ENCODE results near the gene TMEM132E.

The TMEM132E gene

GRCh38 chr17:34606763-34607162 is 27.4 kb downstream of the TMEM132E start:
- no peak for DNase-seq (ENCODE audit: low spot score)

- no peak for DNase-seq (ENCODE audit: low spot score)
Measured at GRCh38 chr17:34607917-34608316, 28.5 kb downstream of the TMEM132E start.

GRCh38 chr17:34609210-34609609 is 29.8 kb downstream of the TMEM132E start:
- no peak for DNase-seq (ENCODE audit: low spot score)

- no peak for DNase-seq (ENCODE audit: low spot score)
Measured at GRCh38 chr17:34610039-34610438, 30.7 kb downstream of the TMEM132E start.

GRCh38 chr17:34610506-34610905 is 31.1 kb downstream of the TMEM132E start:
- no peak for DNase-seq (ENCODE audit: low spot score)

- DNase-seq (ENCODE audit: low spot score), result no peak
Measured at GRCh38 chr17:34613064-34614019, 34.0 kb downstream of the TMEM132E start.

- DNase-seq (ENCODE audit: low spot score), result no peak
Measured at GRCh38 chr17:34614698-34615097, 35.3 kb downstream of the TMEM132E start.

GRCh38 chr17:34615326-34615725 is 35.9 kb downstream of the TMEM132E start:
- no peak for DNase-seq (ENCODE audit: low spot score)

- DNase-seq (ENCODE audit: low spot score), result no peak
Measured at GRCh38 chr17:34616148-34616547, 36.8 kb downstream of the TMEM132E start.

GRCh38 chr17:34617398-34617797 is 38.0 kb downstream of the TMEM132E start:
- DNase-seq (ENCODE audit: low spot score), result no peak

GRCh38 chr17:34619687-34620217 is 40.4 kb downstream of the TMEM132E start:
- DNase-seq (ENCODE audit: low spot score), result no peak

- no peak for DNase-seq (ENCODE audit: low spot score)
Measured at GRCh38 chr17:34620458-34620857, 41.1 kb downstream of the TMEM132E start.

GRCh38 chr17:34622862-34623623 is 43.7 kb downstream of the TMEM132E start:
- no peak for DNase-seq (ENCODE audit: low spot score)

- no peak for DNase-seq (ENCODE audit: low spot score)
Measured at GRCh38 chr17:34623856-34624766, 44.7 kb downstream of the TMEM132E start.

GRCh38 chr17:34624767-34625383 is 45.5 kb downstream of the TMEM132E start:
- no peak for DNase-seq (ENCODE audit: low spot score)

- no peak for DNase-seq (ENCODE audit: low spot score)
Measured at GRCh38 chr17:34626121-34626681, 46.8 kb downstream of the TMEM132E start.

GRCh38 chr17:34628879-34629278 is 49.5 kb downstream of the TMEM132E start:
- DNase-seq (ENCODE audit: low spot score), result no peak

- no peak for DNase-seq (ENCODE audit: low spot score)
Measured at GRCh38 chr17:34633351-34633750, 54.0 kb downstream of the TMEM132E start.

- no peak for DNase-seq (ENCODE audit: low spot score)
Measured at GRCh38 chr17:34633760-34634159, 54.4 kb downstream of the TMEM132E start.

- no peak for DNase-seq (ENCODE audit: low spot score)
Measured at GRCh38 chr17:34634551-34635160, 55.3 kb downstream of the TMEM132E start.

All from CD4-positive, alpha-beta T cell treated with Interleukin-2 at 100 ng/mL for 4 hours (primary cell).